GM21360 (cell line): ENCODE measurements around the gene CABYR.
A peak's percentile ranks its signal among the peaks of the same experiment; 100 is the strongest.
"Not testable (repeated sequence)": the region's sequence is repeated elsewhere in the genome, so short reads cannot be mapped to it uniquely, and the experiment has no call there.

ENCODE experiments used
- ATAC-seq: cut with Tn5 transposase; IDR thresholded peaks from one replicate; pipeline ENCODE4 v1.9.1; 2021; ENCODE audit warnings: mild to moderate bottlenecking, moderate library complexity; ENCODE audit not compliant: unreplicated experiment

CABYR gene

DNA sequence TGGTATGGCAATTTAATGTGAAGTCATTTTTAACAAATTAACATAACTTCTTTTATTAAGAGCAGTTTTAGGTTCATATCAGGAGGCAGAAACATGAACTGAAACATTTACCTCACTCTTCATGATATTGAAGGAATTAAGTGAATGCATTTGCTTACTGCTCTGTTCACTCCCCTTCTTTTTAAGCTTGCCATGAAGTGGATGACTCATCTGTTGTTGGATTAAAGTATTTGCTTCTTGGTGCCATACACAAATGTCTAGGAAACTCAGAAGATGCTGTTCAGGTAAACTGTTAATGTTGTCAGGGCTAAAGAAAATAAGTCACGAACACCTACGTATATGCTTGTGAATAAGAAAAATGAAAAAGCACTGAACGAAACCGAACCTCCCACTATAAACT lies 10.2 kb upstream of the CABYR start:
- no peak for ATAC-seq

GRCh38 chr18:24130494-24130893 lies 8.4 kb upstream of the CABYR start:
- ATAC-seq = no peak

DNA sequence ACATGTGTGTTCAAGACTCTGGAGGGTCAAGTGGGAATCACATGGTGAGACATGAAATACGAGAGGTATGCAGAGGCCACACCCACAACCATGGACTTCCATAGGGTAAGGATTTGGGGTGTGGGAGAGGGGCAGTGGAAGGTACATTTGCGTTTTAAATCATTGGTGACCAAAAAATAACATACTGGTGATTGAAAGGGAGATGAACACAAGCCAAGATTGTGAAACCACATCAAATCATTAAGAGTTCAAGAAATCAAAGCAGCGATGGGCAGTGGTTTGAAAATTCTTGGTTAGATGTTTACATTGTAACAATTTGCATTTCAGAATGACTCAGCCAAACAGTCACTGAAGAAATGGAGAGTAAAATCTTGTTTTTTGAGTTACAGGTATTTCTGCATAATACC lies 1.9 kb upstream of the CABYR start:
- ATAC-seq = no peak

DNA sequence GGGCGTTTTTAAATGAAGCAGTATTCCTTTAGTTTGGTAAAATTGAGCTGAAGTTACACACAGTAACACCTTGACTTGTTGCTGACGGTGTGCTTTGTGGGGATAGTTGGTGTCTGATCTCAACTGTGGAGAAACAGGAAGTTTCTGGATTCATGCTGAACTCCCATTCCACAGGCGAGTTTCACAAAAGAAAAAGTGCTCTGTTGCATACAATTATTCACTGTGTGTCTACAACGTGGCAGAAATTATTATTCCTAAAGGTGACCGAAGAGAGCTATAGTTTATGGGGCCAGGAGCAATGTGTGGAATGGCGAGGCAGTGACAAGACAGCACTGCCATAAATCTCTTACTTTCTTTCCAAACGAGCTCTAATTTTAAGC lies 463 bp upstream of the CABYR start:
- ATAC-seq = no peak

DNA sequence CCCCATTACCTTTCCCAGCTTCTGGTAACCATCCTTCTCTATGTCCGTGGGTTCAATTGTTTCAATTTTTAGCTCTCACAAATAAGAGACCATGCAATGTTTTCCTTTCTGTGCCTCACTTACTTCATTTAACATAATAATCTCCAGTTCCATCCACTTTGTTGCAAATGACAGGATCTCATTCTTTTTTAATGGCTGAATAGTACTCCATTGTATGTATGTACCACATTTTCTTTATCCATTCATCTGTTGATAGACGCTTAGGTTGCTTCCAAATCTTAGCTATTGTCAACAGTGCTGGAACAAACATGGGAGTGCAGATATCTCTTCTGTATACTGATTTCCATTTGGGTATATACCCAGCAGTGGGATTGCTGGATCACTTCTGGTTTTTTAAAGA lies 1.8 kb downstream of the CABYR start:
- no peak for ATAC-seq

DNA sequence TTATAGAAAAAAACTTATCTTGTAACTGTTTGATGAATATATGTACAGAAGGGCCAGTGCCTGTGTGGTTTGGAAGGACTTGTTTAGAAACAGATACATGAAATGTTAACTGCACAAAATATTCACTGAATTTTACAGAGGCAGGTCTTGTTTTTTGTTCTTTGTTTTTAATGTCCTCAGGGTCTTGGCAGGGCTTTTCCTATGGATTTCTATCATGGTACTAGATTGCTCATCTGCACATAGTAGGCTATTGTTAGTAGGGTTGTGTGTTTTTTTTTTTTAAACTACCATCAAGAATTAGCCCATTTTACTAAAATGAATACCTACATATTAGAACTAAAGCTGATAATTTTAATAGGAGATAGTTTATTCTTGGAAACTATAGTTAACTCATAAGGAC lies 3.5 kb downstream of the CABYR start:
- ATAC-seq = no peak

- not testable (repeated sequence) for ATAC-seq
Observed at GRCh38 chr18:24149591-24149990, 10.7 kb downstream of the CABYR start.

DNA sequence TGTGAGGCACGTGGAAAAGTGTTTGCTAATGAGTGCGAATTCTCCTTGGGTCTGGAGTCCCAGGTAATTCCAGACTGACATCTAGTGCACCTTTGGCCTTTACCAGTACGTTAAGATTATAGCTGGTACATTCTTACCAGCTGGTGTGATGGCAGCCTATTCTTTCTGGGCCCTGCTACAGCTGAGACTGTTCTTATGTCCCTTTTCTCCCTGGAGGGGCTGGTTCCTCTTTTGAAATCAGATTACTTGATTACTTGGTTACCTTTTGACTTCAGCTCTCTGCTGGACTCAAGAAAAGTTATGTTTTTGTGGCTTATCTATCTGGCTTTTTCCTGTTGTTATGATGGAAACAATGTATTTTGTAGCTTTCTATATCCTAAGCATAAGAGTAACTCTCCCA lies 14.5 kb downstream of the CABYR start:
- ATAC-seq = no peak

DNA sequence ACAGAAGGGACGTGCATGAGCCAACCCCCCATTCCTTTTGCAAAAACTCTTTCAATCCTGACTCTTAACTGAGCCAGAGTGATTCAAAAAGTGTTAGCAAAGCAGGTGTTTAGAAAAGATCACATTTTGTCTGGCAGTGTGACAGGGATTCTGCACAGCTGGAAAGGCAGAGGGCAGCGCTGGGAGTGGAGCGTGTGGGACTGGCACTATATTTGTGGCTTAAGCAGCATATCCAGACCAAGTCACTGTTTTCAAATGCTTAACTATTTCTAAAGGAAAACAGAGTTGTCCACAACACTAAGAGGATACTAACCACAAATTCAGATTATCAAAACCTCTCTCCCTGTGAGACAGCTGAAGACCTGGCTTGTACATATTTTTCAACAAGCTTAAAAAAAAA lies 19.0 kb downstream of the CABYR start:
- ATAC-seq = no peak

DNA sequence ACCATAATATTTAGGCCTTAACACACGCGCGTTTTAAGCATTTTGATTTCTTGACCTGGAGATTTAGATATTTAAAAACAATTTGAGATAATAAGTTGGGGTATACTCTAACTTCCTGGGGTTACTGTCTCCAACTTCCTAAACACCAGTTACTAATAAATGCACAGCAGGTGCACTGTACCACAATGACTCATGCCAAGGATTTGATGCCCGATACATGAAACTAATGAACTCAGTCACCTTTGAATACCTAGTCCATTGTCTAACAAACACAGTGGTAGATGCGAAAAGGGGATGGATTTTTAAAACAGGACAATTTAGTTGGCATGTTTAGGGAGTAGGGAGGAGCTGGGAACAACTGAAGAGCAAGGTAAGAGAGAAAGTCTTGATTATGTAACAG lies 21.2 kb downstream of the CABYR start:
- ATAC-seq = no peak

- ATAC-seq = no peak
Observed at GRCh38 chr18:24161304-24161703, 22.4 kb downstream of the CABYR start.

DNA sequence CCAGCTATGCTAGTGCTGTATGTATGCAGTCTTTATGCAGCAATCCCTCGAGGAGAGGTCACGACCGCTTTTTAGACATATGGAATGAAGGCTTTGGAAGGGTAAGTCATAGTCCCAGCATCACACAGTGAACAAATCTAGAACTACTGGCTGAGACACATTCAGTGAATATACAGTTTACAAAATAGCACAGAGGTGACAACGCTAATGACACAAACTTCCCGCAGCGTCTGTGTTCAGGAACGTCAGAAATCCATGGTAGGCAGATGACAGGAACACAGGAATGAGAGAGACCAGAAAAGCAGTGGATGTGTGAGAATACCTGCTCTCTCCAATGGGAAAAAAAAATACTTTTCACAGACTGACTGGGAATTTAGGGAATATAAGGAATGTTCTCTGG lies 29.6 kb downstream of the CABYR start:
- no peak for ATAC-seq

DNA sequence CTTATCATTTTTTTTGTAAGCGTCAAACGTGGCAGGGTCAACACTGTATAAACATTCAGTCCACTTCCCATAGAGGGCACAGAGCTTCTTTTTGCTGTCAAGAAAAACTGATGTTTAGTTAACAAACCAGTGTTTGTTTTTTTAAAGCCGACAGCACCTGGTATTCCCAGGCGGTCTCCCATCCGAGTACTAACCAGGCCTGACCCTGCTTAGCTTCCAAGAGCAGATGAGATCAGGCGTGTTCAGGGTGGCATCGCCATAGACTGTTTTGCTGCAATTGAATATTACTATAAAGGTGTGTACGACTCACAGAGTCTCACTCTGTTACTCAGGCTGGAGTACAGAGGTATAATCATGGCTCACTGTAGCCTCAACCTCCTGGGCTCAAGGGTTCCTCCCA lies 31.5 kb downstream of the CABYR start:
- ATAC-seq = no peak

- no peak for ATAC-seq
Observed at GRCh38 chr18:24173997-24174396, 35.1 kb downstream of the CABYR start.

DNA sequence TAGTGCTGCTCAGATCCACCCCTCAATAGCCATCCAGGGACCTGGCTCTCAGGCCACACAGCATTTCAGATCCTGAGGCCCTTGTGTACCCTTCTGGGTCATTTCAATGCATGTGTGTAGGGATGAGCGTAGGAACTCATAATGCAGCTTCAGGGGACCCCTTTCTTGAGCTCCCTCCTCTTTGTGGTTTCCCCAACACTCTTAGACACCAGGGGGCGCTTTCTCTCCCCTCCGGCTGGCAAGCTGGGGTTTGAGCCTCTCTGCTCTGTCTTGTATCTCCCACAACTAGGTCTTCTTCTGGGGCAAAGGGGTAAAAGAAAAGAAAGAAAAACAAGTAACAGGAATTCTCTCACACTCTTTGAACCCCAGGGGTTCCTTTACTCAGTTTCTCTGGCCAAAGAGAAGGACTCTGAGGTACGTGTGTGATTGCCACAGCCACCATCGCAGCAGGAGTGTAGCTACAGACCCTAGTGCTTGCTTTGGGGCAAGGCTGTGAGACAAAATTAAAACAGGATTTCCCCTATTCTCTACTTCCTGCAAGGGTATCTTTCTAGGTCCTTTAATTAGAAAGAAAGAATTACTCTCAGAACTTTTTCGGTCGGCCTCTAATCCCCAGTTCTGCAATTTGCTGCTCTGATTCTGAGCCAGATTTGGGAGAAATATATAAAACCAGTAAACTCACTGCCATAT lies 38.0 kb downstream of the CABYR start:
- ATAC-seq = peak; percentile 90

GRCh38 chr18:24177499-24178133 lies 38.8 kb downstream of the CABYR start:
- no peak for ATAC-seq

DNA sequence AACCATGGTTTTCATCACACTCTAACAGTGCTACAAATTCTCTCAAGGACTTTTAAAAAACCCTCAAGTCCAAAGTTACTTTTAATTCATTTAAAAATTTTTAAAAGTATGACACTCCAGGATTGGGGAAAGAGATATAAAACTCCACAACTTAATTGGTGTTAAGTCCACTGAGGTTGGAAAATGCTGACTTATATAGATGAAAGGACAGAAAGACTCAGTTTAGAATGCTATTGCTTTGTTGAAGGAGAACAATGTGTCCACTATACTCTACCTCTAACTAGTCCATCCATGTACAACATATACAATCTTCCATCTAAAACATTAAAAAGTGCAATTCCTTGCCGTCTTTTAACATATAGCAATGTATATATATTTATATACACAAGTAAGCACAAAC lies 41.2 kb downstream of the CABYR start:
- ATAC-seq = no peak

- ATAC-seq = no peak
Observed at GRCh38 chr18:24181806-24182205, 42.9 kb downstream of the CABYR start.

DNA sequence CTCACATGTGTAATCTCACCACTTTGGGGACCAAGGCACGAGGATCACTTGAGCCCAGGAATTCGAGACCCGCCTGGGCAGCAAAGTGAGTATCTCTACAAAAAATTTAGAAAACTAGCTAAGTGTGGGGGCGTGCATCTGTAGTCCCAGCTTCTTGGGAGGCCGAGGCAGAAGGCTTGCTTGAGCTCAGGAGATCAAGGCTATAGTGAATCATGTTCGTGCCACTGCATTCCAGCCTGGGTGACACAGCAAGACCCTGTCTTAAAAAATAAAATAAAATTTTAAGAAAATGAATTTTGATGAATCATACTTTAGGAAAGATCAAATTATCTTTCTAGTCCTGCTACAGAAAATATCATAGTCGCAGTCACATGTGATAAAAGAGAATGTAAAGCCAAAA lies 46.9 kb downstream of the CABYR start:
- no peak for ATAC-seq

- peak; percentile 59 for ATAC-seq
Observed at GRCh38 chr18:24187049-24187448, 48.2 kb downstream of the CABYR start.

GRCh38 chr18:24187689-24188088 lies 48.8 kb downstream of the CABYR start:
- ATAC-seq = no peak

GRCh38 chr18:24188120-24188519 lies 49.3 kb downstream of the CABYR start:
- ATAC-seq = no peak

DNA sequence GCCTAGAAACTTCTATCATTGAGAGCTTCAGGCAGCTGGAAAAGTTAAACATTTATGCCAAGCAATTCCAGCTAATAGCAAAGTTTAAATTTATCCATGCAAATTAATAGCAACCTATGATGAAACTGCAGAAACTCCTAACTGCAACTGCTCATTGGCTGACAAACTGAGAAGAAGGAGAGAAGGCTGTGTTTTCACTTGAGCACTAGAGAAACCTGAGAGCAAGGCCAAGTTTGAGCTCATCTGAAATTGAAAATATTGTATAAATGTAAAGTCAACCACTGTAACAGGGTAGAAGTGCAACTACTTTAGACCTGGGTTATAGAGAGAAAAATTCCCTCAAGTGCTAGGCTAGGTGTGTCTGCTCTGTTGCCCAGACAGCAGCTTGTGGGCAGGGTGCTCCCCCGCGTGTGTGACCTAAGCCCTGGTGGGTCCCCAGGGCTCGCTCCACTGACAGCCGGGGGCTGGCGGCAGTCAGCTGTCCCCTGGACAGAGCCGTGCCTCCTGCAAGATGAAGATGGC lies 50.2 kb downstream of the CABYR start:
- ATAC-seq = peak; percentile 86
